HL-60 (cell line): ENCODE measurements around the gene PPP1CC.

Experiments
- DNase-seq, 2 experiments: peaks; one replicate each; pipeline ENCODE4 v3.0.0-alpha.2; 2010 to 2020; ENCODE audit warnings: low read depth in 1 of 2, low spot score in 1 of 2
- H3K27ac ChIP-seq: fragments of 250-450 bp; sonication (Bioruptor Pico); replicated peaks from 2 replicates; pipeline ENCODE4 v1.5.1; 2020; ENCODE audit warnings: mild to moderate bottlenecking, moderate library complexity
- H3K27me3 ChIP-seq: fragments of 250-450 bp; sonication (Bioruptor Pico); 2 replicates; pipeline ENCODE4 v1.5.1; 2021; ENCODE audit warnings: mild to moderate bottlenecking, moderate library complexity; ENCODE audit not compliant: insufficient read depth, poor library complexity, severe bottlenecking
- H3K4me3 ChIP-seq: replicated peaks from 2 replicates; pipeline ENCODE4 v1.5.1; 2011; ENCODE audit warnings: mild to moderate bottlenecking, control low read depth, low read length; ENCODE audit not compliant: insufficient read depth
- CTCF ChIP-seq: IDR thresholded peaks from one replicate; pipeline ENCODE4 v1.5.1; 2011; ENCODE audit warnings: low read length, control low read depth, inconsistent platforms; ENCODE audit not compliant: insufficient read depth
- GABPA ChIP-seq: IDR thresholded peaks from 2 replicates; pipeline ENCODE4 v1.6.1; 2012; ENCODE audit warnings: low read depth
- POLR2AphosphoS5 ChIP-seq: IDR thresholded peaks from 2 replicates; pipeline ENCODE4 v1.6.1; 2012; ENCODE audit warnings: low read depth
- REST ChIP-seq: IDR thresholded peaks from 2 replicates; pipeline ENCODE4 v1.6.1; 2012; ENCODE audit warnings: low read depth; ENCODE audit not compliant: insufficient replicate concordance
- SPI1 ChIP-seq: IDR thresholded peaks from 2 replicates; pipeline ENCODE4 v1.6.1; 2012; ENCODE audit warnings: low read depth, mild to moderate bottlenecking, borderline replicate concordance

The PPP1CC gene

GRCh38 chr12:110676171-110676570 is 66.5 kb downstream of the PPP1CC start:
- H3K27ac ChIP-seq: no peak overlapping the region
- DNase-seq: no peak
- H3K4me3 ChIP-seq: no peak overlapping the region
- TF ChIP-seq GABPA (no peak), POLR2AphosphoS5 (no peak), REST (no peak), CTCF (no peak), SPI1 (no peak)
- H3K27me3 ChIP-seq: no peaks in the 10 kb centered on the region

- DNase-seq: no peak
- TF ChIP-seq SPI1 (no peak), GABPA (no peak), POLR2AphosphoS5 (no peak), CTCF (no peak), REST (no peak)
- Histone ChIP-seq H3K27ac (no peak overlapping the region), H3K4me3 (no peak overlapping the region), H3K27me3 (no peaks in the 10 kb centered on the region)
These were observed 72.5 kb downstream of the PPP1CC start for GRCh38 chr12:110670161-110670701.
